Psoas muscle (tissue), 8 donors: ENCODE results near the gene XRN2. TPM values are rescaled to one million over a fixed set of nuclear protein-coding genes. Genes with fewer than 3 reads are reported as not detected.

ENCODE experiments used
- ATAC-seq, 4 donors: fragments of 200-7000 bp; cut with Tn5 transposase; one replicate each; pipeline ENCODE4 v1.9.1; 2020; ENCODE audit warnings: moderate library complexity in 3 of 4, mild to moderate bottlenecking in 2 of 4
- DNase-seq, 2 donors: peaks; one replicate each; pipeline ENCODE4 v3.0.0-alpha.2; 2020
- H3K27ac ChIP-seq: fragments of 200-600 bp; one replicate; pipeline ENCODE4 v1.8.0; 2022
- H3K27me3 ChIP-seq, 3 donors: fragments of 200-600 bp in 1 of 3; one replicate each; pipeline versions ENCODE4 v1.6.1 to v1.8.0; 2013 to 2022; ENCODE audit warnings: low read length in 2 of 3, mild to moderate bottlenecking in 2 of 3, moderate library complexity in 1 of 3; ENCODE audit not compliant: insufficient read depth in 3 of 3
- H3K36me3 ChIP-seq, 2 donors: fragments of 200-600 bp in 1 of 2; one replicate each; pipeline versions ENCODE4 v1.6.1 to v1.8.0; 2013 to 2022; ENCODE audit warnings: low read depth in 1 of 2, mild to moderate bottlenecking in 1 of 2, moderate library complexity in 1 of 2; ENCODE audit not compliant: insufficient read depth in 1 of 2
- H3K4me1 ChIP-seq: fragments of 200-600 bp; one replicate; pipeline ENCODE4 v1.8.0; 2022
- H3K4me3 ChIP-seq: fragments of 200-600 bp; one replicate; pipeline ENCODE4 v1.8.0; 2022; ENCODE audit warnings: mild to moderate bottlenecking
- H3K9me3 ChIP-seq: fragments of 200-600 bp; one replicate; pipeline ENCODE4 v1.8.0; 2022
- WGBS, 3 donors: extraction: QIAGEN DNeasy Blood & Tissue Kit; methylation state at CpG; one replicate each; pipeline versions ENCODE4 v1.1.6 to v1.1.7; 2013; 5-methylcytosine and 5-hydroxymethylcytosine counted together
- intact Hi-C, 2 donors: fragments of 100-400 bp; cut with DNase I; formaldehyde crosslinking; loops; one replicate each; pipeline versions ENCODE4 v1.11.0 to v1.14.2; 2022
- polyA plus RNA-seq, 3 donors: library from polyadenylated mRNA; stranded (reverse); fragments of 200-250 nt; gene quantifications; one replicate each; pipeline ENCODE4 v1.2.3, GENCODE V29; 2013
- total RNA-seq, 4 donors: library from RNA; stranded (reverse); fragmentation: NEBNext Ultra II Directional in 2 of 4; extraction: Animal tissue kit (Norgen Biotek cat#: 25700) in 2 of 4; gene quantifications; one replicate each; pipeline versions ENCODE4 v1.2.1 to v1.2.4, GENCODE V29; 2021 to 2023
- TF ChIP-seq, protein P1 (sequence below): fragments of 200-600 bp; IDR thresholded peaks from one replicate; pipeline ENCODE4 v1.8.0; 2022; ENCODE audit warnings: antibody characterized with exemption
- donor health status: healthy with polysubstance abuse.
- donor health status: DM: no; HTN: no; CAD: no; lungs with moderate emphysema.
- donor health status: Bipolar disorder and iron deficiency.
- donor health status: healthy.
- donor health status: DM: yes; HTN: yes; CAD: no.
- donor health status: DM: no; HTN: no; CAD: no.
- donor health status: DM: no; HTN: no; CAD: no.
- donor health status: DM: yes; HTN: yes; CAD: no.

XRN2 gene
- total and polyA plus RNA-seq, 7 donors: 25.1 to 48.3 (median 41.0) TPM

GRCh38 chr20:21372016-21372415 lies 68.9 kb downstream of the XRN2 start:
- H3K27me3 ChIP-seq: no peaks in the 10 kb centered on the region
- ATAC-seq (no peak), DNase-seq (no peak)
- no peaks in the 10 kb centered on the region for H3K4me1 ChIP-seq
- TF ChIP-seq, protein P1, sequence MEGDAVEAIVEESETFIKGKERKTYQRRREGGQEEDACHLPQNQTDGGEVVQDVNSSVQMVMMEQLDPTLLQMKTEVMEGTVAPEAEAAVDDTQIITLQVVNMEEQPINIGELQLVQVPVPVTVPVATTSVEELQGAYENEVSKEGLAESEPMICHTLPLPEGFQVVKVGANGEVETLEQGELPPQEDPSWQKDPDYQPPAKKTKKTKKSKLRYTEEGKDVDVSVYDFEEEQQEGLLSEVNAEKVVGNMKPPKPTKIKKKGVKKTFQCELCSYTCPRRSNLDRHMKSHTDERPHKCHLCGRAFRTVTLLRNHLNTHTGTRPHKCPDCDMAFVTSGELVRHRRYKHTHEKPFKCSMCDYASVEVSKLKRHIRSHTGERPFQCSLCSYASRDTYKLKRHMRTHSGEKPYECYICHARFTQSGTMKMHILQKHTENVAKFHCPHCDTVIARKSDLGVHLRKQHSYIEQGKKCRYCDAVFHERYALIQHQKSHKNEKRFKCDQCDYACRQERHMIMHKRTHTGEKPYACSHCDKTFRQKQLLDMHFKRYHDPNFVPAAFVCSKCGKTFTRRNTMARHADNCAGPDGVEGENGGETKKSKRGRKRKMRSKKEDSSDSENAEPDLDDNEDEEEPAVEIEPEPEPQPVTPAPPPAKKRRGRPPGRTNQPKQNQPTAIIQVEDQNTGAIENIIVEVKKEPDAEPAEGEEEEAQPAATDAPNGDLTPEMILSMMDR: no peak
- no peaks in the 10 kb centered on the region for H3K9me3 ChIP-seq
- H3K27ac ChIP-seq: no peak overlapping the region
- intact Hi-C loops: loop anchor here in 1 of 2 donors (10.0 kb wide), 1 partner anchor 137 kb away; no protein-coding TSS in a partner anchor
- 85 to 89% (median 88%) methylated on average over 2 of the region's 2 CpGs for WGBS, 3 donors
- no peak overlapping the region for H3K4me3 ChIP-seq
- H3K36me3 ChIP-seq: peaks cover 0 to 43% of the 10 kb centered on the region in 2 donors

DNA sequence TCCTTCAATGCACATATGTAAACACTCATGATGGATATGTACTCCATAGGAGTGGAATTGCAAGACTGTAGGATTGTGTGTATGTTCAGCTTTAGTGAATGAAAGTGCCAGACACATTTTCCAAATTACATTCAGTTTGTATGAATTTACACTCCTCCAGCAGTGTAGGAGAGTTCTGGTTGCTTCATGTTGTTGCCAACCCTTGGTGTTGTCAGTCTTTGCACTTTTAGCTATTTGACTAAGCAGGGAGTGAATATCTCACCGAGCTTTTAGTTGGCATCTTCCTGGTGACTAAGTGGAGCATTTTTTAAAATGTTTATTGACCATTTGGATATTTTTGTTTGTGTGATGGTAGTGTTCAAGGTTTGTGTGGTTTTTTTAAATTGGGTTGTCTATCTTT lies 70.3 kb downstream of the XRN2 start:
- no peak for DNase-seq
- H3K4me3 ChIP-seq: no peak overlapping the region

GRCh38 chr20:21376626-21377025 lies 73.5 kb downstream of the XRN2 start:
- WGBS, 3 donors: 95 to 97% (median 97%) methylated on average over 3 of the region's 3 CpGs
- DNase-seq: no peak
- H3K27me3 ChIP-seq: no peaks in the 10 kb centered on the region
- TF ChIP-seq, protein P1: no peak
- H3K4me1 ChIP-seq: no peaks in the 10 kb centered on the region
- intact Hi-C loops: loop anchor here in 1 of 2 donors (10.0 kb wide), 1 partner anchor 142 kb away; no protein-coding TSS in a partner anchor
- H3K36me3 ChIP-seq: peaks cover 0 to 11% of the 10 kb centered on the region in 2 donors
- H3K4me3 ChIP-seq: no peak overlapping the region
- no peaks in the 10 kb centered on the region for H3K9me3 ChIP-seq
- H3K27ac ChIP-seq: no peak overlapping the region
- ATAC-seq: no peak

More for the DNA sequence above, 70.3 kb downstream of the XRN2 start:
- no peaks in the 10 kb centered on the region for H3K27me3 ChIP-seq
- peaks cover 0 to 33% of the 10 kb centered on the region in 2 donors for H3K36me3 ChIP-seq
- intact Hi-C loops: loop anchor here in 1 of 2 donors (10.0 kb wide), 1 partner anchor 139 kb away; no protein-coding TSS in a partner anchor
- no peaks in the 10 kb centered on the region for H3K4me1 ChIP-seq
- no peak overlapping the region for H3K27ac ChIP-seq
- WGBS, 3 donors: 37 to 62% (median 58%) methylated on average over 1 of the region's 1 CpG
- TF ChIP-seq, protein P1: no peak
- no peaks in the 10 kb centered on the region for H3K9me3 ChIP-seq
- ATAC-seq: no peak

DNA sequence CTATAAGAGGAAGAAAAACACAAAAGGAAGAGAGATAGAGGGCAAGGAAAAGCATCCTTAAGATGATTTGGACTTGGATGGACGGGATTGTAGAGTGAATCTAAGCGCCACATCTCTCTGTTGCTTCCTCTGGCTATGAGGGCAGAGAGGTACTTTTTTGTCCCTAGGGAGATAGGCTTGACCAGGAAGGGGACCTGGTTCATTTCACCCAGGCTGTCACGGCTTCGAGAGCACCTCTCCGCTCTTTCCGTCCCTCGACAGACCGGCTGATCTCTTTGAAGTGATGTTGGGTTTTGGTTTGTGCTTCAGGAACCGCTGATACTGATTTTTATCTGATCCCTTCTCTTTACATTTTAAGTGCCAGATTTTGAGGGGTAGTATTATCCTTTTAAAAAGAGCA lies 74.6 kb downstream of the XRN2 start:
- no peaks in the 10 kb centered on the region for H3K9me3 ChIP-seq
- 94 to 97% (median 97%) methylated on average over 9 of the region's 9 CpGs for WGBS, 3 donors
- peaks cover 0 to 22% of the 10 kb centered on the region in 2 donors for H3K36me3 ChIP-seq
- no peak overlapping the region for H3K27ac ChIP-seq
- no peak for ATAC-seq
- intact Hi-C loops: loop anchor here in 1 of 2 donors (10.0 kb wide), 1 partner anchor 143 kb away; no protein-coding TSS in a partner anchor
- no peaks in the 10 kb centered on the region for H3K4me1 ChIP-seq
- DNase-seq: no peak
- H3K27me3 ChIP-seq: no peaks in the 10 kb centered on the region
- H3K4me3 ChIP-seq: no peak overlapping the region
- TF ChIP-seq, protein P1: no peak

DNA sequence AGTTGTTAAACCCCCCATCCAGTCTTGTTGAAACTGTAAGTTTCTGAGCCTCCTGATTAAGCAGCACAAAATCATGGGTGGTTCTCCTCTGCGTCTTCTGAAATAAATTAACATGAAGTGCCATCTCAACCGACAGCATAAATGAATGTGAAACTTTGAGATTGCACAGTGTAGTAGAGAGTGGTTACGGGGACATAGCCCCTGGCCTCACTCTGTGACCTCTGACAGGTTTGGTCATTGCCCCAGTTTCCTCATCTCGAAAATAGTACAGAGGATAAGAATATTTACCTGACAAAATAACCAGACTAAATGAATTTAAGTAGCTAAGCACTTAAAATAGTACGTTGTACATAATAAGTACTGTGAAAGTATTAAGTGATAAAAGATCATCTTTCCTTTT lies 75.1 kb downstream of the XRN2 start:
- WGBS, 3 donors: 90 to 93% (median 91%) methylated on average over 5 of the region's 5 CpGs
- Histone ChIP-seq H3K36me3 (peaks cover 0 to 27% of the 10 kb centered on the region in 2 donors), H3K27ac (no peak overlapping the region), H3K4me3 (no peak overlapping the region), H3K4me1 (no peaks in the 10 kb centered on the region), H3K9me3 (no peaks in the 10 kb centered on the region), H3K27me3 (no peaks in the 10 kb centered on the region)
- TF ChIP-seq, protein P1: no peak
- intact Hi-C loops: loop anchor here in 1 of 2 donors (10.0 kb wide), 1 partner anchor 143 kb away; no protein-coding TSS in a partner anchor
- DNase-seq (no peak), ATAC-seq (no peak)
